IgD-negative memory B cell (primary cell): ENCODE results near the gene MED15. TPM values are rescaled to one million over a fixed set of nuclear protein-coding genes. Genes with fewer than 3 reads are reported as not detected.
"Not testable (repeated sequence)": the region's sequence is repeated elsewhere in the genome, so short reads cannot be mapped to it uniquely, and the experiment has no call there.

Experiments
- H3K27ac Mint-ChIP-seq, 3 donors: one replicate each; pipeline ENCODE4 v1.8.0; 2020 to 2022; ENCODE audit warnings: mild to moderate bottlenecking in 3 of 3, mixed read lengths in 3 of 3, moderate library complexity in 1 of 3
- H3K27me3 Mint-ChIP-seq: one replicate; pipeline ENCODE4 v1.8.0; 2021; ENCODE audit warnings: mixed read lengths
- H3K36me3 Mint-ChIP-seq: one replicate; pipeline ENCODE4 v1.8.0; 2020; ENCODE audit warnings: mild to moderate bottlenecking, mixed read lengths
- H3K4me1 Mint-ChIP-seq, 3 donors: one replicate each; pipeline ENCODE4 v1.8.0; 2020 to 2022; ENCODE audit warnings: mixed read lengths in 3 of 3, mild to moderate bottlenecking in 1 of 3
- H3K4me3 Mint-ChIP-seq, 4 donors: one replicate each; pipeline ENCODE4 v1.8.0; 2020 to 2022; ENCODE audit warnings: mild to moderate bottlenecking in 4 of 4, mixed read lengths in 4 of 4, moderate library complexity in 3 of 4
- H3K9me3 Mint-ChIP-seq, 3 donors: one replicate each; pipeline ENCODE4 v1.8.0; 2020 to 2021; ENCODE audit warnings: mixed read lengths in 3 of 3, mild to moderate bottlenecking in 1 of 3
- polyA plus RNA-seq: library from polyadenylated mRNA; unstranded; fragments of 300-500 nt; fragmentation: Illumina TruSeq; gene quantifications from one replicate; pipeline ENCODE4 v1.2.3, GENCODE V29; 2021

The MED15 gene
- polyA plus RNA-seq, 1 donor from 2014 or later: 50.2 TPM

GRCh38 chr22:20589614-20590476, 82.4 kb downstream of the MED15 start:
- no peak overlapping the region for H3K4me3 Mint-ChIP-seq
- H3K9me3 Mint-ChIP-seq: no peaks in the 10 kb centered on the region
- H3K27ac Mint-ChIP-seq: no peak overlapping the region
- no peaks in the 10 kb centered on the region for H3K27me3 Mint-ChIP-seq
- H3K36me3 Mint-ChIP-seq: no peaks in the 10 kb centered on the region
- H3K4me1 Mint-ChIP-seq: no peaks in the 10 kb centered on the region

GRCh38 chr22:20590477-20591294, 83.3 kb downstream of the MED15 start:
- Mint-ChIP-seq H3K4me3 (no peak overlapping the region), H3K9me3 (no peaks in the 10 kb centered on the region), H3K27ac (no peak overlapping the region), H3K4me1 (no peaks in the 10 kb centered on the region), H3K36me3 (no peaks in the 10 kb centered on the region), H3K27me3 (no peaks in the 10 kb centered on the region)

GRCh38 chr22:20591295-20591645, 83.9 kb downstream of the MED15 start:
- Mint-ChIP-seq H3K27ac (no peak overlapping the region), H3K36me3 (no peaks in the 10 kb centered on the region)

GRCh38 chr22:20591660-20592310, 84.4 kb downstream of the MED15 start:
- H3K4me1 Mint-ChIP-seq: no peaks in the 10 kb centered on the region
- no peaks in the 10 kb centered on the region for H3K27me3 Mint-ChIP-seq
- H3K4me3 Mint-ChIP-seq: no peak overlapping the region
- no peaks in the 10 kb centered on the region for H3K9me3 Mint-ChIP-seq
- H3K36me3 Mint-ChIP-seq: no peaks in the 10 kb centered on the region
- H3K27ac Mint-ChIP-seq: peak overlapping the region in 1 of 3 donors; percentile 13

More at GRCh38 chr22:20591295-20591645, 83.9 kb downstream of the MED15 start:
- Mint-ChIP-seq H3K4me3 (no peak overlapping the region), H3K9me3 (no peaks in the 10 kb centered on the region), H3K4me1 (no peaks in the 10 kb centered on the region), H3K27me3 (no peaks in the 10 kb centered on the region)

GRCh38 chr22:20594038-20594437, 86.6 kb downstream of the MED15 start:
- H3K4me3 Mint-ChIP-seq, H3K36me3 Mint-ChIP-seq, H3K27me3 Mint-ChIP-seq, H3K4me1 Mint-ChIP-seq, H3K9me3 Mint-ChIP-seq, H3K27ac Mint-ChIP-seq: not testable (repeated sequence)

GRCh38 chr22:20594486-20594885, 87.1 kb downstream of the MED15 start:
- not testable (repeated sequence) for H3K4me3 Mint-ChIP-seq, H3K9me3 Mint-ChIP-seq, H3K36me3 Mint-ChIP-seq, H3K4me1 Mint-ChIP-seq, H3K27me3 Mint-ChIP-seq, H3K27ac Mint-ChIP-seq

- Mint-ChIP-seq H3K36me3 (no peaks in the 10 kb centered on the region), H3K27ac (no peak overlapping the region), H3K9me3 (no peaks in the 10 kb centered on the region), H3K27me3 (no peaks in the 10 kb centered on the region), H3K4me1 (no peaks in the 10 kb centered on the region), H3K4me3 (no peak overlapping the region)
Observed at GRCh38 chr22:20595461-20595860, 88.1 kb downstream of the MED15 start.

GRCh38 chr22:20599117-20599516, 91.7 kb downstream of the MED15 start:
- Mint-ChIP-seq H3K36me3 (no peaks in the 10 kb centered on the region), H3K27ac (no peak overlapping the region), H3K4me1 (no peaks in the 10 kb centered on the region), H3K27me3 (no peaks in the 10 kb centered on the region), H3K9me3 (no peaks in the 10 kb centered on the region), H3K4me3 (no peak overlapping the region)

GRCh38 chr22:20600137-20600673, 92.8 kb downstream of the MED15 start:
- Mint-ChIP-seq H3K4me3 (no peak overlapping the region), H3K27ac (peak overlapping the region in 2 of 3 donors; percentile 12 to 20), H3K4me1 (no peaks in the 10 kb centered on the region), H3K27me3 (peaks cover 2% of the 10 kb centered on the region), H3K36me3 (no peaks in the 10 kb centered on the region), H3K9me3 (no peaks in the 10 kb centered on the region)

GRCh38 chr22:20601308-20601707, 93.9 kb downstream of the MED15 start:
- no peaks in the 10 kb centered on the region for H3K36me3 Mint-ChIP-seq
- peaks cover 2% of the 10 kb centered on the region for H3K27me3 Mint-ChIP-seq
- H3K4me3 Mint-ChIP-seq: no peak overlapping the region
- H3K4me1 Mint-ChIP-seq: no peaks in the 10 kb centered on the region
- no peaks in the 10 kb centered on the region for H3K9me3 Mint-ChIP-seq
- H3K27ac Mint-ChIP-seq: no peak overlapping the region

- H3K4me3 Mint-ChIP-seq: no peak overlapping the region
- no peaks in the 10 kb centered on the region for H3K9me3 Mint-ChIP-seq
- H3K27me3 Mint-ChIP-seq: peaks cover 2% of the 10 kb centered on the region
- H3K27ac Mint-ChIP-seq: no peak overlapping the region
- no peaks in the 10 kb centered on the region for H3K36me3 Mint-ChIP-seq
- no peaks in the 10 kb centered on the region for H3K4me1 Mint-ChIP-seq
Observed at GRCh38 chr22:20602609-20603164, 95.3 kb downstream of the MED15 start.

GRCh38 chr22:20604092-20604747, 96.8 kb downstream of the MED15 start:
- Mint-ChIP-seq H3K27me3 (peaks cover 2% of the 10 kb centered on the region), H3K27ac (no peak overlapping the region), H3K36me3 (no peaks in the 10 kb centered on the region), H3K9me3 (no peaks in the 10 kb centered on the region), H3K4me3 (no peak overlapping the region), H3K4me1 (no peaks in the 10 kb centered on the region)

GRCh38 chr22:20604776-20605221, 97.4 kb downstream of the MED15 start:
- no peaks in the 10 kb centered on the region for H3K4me1 Mint-ChIP-seq
- peaks cover 2% of the 10 kb centered on the region for H3K27me3 Mint-ChIP-seq

GRCh38 chr22:20605328-20605727, 97.9 kb downstream of the MED15 start:
- H3K36me3 Mint-ChIP-seq: peaks cover 2% of the 10 kb centered on the region
- no peak overlapping the region for H3K4me3 Mint-ChIP-seq
- no peaks in the 10 kb centered on the region for H3K9me3 Mint-ChIP-seq
- H3K4me1 Mint-ChIP-seq: no peaks in the 10 kb centered on the region
- H3K27me3 Mint-ChIP-seq: peaks cover 2% of the 10 kb centered on the region
- H3K27ac Mint-ChIP-seq: no peak overlapping the region

More at GRCh38 chr22:20604776-20605221, 97.4 kb downstream of the MED15 start:
- no peaks in the 10 kb centered on the region for H3K9me3 Mint-ChIP-seq
- H3K27ac Mint-ChIP-seq: no peak overlapping the region
- no peak overlapping the region for H3K4me3 Mint-ChIP-seq
- peaks cover 2% of the 10 kb centered on the region for H3K36me3 Mint-ChIP-seq
